HTR-8/SVneo (cell line): ENCODE results near the gene ANXA1.
A peak's percentile ranks its signal among the peaks of the same experiment; 100 is the strongest.

Experiments used
- DNase-seq: peaks from one replicate; pipeline ENCODE4 v3.0.0; 2011; ENCODE audit warnings: low spot score, mixed read lengths; ENCODE audit not compliant: insufficient read length
- FAIRE-seq: peaks from 2 replicates; lab custom pipeline; 2011; peaks lifted over from hg19 to GRCh38; lab: Jason Lieb, UNC

Gene ANXA1

DNA sequence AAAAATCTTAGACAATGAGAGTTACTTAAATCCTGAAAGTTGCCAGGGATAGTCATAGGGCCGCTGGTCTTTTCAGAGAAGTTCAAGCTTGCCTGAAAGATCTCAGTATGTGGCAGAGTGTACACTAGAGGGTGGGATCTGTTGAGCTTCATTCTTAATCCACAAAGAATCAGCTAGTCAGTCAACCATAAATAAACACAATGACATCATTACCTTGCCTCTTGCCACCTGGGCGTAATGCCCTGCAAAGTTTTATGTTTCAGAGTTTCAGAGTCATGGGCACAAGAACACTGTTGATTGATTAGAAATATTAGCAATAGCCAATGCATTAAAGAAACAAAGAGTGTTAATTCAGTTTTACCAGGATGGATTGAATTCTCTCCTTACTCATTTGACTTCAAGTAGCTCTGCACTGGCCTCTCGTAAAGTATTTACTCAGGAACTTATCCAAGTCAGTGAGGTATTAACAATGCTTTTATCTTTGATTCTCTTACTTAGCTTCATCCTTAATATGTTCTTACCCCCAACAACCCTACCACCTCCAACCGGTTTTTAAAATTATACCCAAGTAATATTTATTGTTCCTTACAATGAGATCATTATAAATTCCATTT lies 14.3 kb upstream of the ANXA1 start:
- no peak for DNase-seq
- FAIRE-seq: no peak

GRCh38 chr9:73137914-73138313 lies 13.8 kb upstream of the ANXA1 start:
- no peak for FAIRE-seq
- no peak for DNase-seq

DNA sequence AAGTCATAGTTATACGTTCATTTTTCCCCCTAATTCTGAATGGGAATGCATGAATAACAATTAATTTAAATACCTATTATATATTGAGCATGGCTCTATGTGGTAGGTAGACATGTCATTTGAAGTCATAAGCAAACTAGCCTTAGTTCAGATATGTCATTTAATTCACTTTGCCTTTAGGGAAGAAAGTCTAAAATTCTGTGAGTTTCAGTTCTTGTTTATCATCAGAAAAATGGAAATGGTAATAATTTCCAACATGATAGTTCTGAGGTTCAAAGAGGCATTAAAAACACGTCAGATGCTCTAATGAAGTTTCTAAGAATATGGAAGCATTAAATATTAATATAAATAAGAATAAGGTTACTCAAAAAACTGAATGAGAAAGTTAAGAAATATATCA lies 13.1 kb upstream of the ANXA1 start:
- FAIRE-seq: no peak
- DNase-seq: no peak

- FAIRE-seq: no peak
- no peak for DNase-seq
These were observed 10.4 kb upstream of the ANXA1 start for GRCh38 chr9:73141282-73141681.

GRCh38 chr9:73143711-73144328 lies 7.8 kb upstream of the ANXA1 start:
- DNase-seq (peak; percentile 54), FAIRE-seq (no peak)

GRCh38 chr9:73146111-73146815 lies 5.4 kb upstream of the ANXA1 start:
- no peak for FAIRE-seq

GRCh38 chr9:73148447-73148937 lies 3.2 kb upstream of the ANXA1 start:
- FAIRE-seq (no peak), DNase-seq (no peak)

More at GRCh38 chr9:73146111-73146815, 5.4 kb upstream of the ANXA1 start:
- DNase-seq: no peak

- FAIRE-seq: no peak
These were observed 2.1 kb upstream of the ANXA1 start for GRCh38 chr9:73149371-73150067.

DNA sequence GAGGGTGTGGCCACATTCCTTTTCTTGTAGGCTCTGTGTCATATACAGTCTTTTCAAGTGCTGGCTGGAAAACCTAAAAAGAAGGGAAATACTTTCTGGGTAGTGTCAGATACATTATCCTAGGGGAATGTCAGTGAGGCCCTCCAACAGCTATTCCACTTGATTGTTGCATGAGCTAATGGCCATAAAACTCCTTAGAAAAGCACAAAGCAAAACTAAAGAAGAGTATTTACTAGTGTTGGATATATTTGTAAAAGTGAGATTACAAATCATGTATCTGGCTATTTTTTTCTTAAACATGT lies 829 bp downstream of the ANXA1 start:
- FAIRE-seq (no peak), DNase-seq (no peak)

More at GRCh38 chr9:73149371-73150067, 2.1 kb upstream of the ANXA1 start:
- DNase-seq: peak; percentile 60

GRCh38 chr9:73152953-73153352 lies 1.3 kb downstream of the ANXA1 start:
- DNase-seq (no peak), FAIRE-seq (no peak)

- DNase-seq (no peak), FAIRE-seq (no peak)
These were observed 2.1 kb downstream of the ANXA1 start for GRCh38 chr9:73153793-73154227.

- DNase-seq: no peak
- no peak for FAIRE-seq
These were observed 2.6 kb downstream of the ANXA1 start for GRCh38 chr9:73154271-73154670.

DNA sequence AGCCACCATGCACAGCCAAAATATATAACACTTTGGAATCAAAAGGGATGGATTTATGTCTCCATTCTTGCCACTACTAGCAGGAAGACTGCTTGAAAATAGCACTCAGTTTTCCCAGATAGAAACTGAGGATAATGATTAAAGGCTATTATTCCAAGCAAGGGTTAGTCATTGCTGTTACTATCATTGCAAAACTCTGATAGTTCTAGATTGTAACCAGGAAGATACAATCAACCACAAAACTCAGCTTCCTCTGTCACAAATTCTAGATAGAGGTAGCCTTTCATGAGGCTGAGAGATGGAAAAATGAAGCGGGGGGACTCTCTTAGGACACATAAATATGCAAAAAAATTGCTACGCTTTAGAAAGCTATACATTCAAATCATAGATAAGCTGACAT lies 3.1 kb downstream of the ANXA1 start:
- DNase-seq: no peak
- no peak for FAIRE-seq

GRCh38 chr9:73155377-73155776 lies 3.7 kb downstream of the ANXA1 start:
- DNase-seq: no peak
- FAIRE-seq: no peak

DNA sequence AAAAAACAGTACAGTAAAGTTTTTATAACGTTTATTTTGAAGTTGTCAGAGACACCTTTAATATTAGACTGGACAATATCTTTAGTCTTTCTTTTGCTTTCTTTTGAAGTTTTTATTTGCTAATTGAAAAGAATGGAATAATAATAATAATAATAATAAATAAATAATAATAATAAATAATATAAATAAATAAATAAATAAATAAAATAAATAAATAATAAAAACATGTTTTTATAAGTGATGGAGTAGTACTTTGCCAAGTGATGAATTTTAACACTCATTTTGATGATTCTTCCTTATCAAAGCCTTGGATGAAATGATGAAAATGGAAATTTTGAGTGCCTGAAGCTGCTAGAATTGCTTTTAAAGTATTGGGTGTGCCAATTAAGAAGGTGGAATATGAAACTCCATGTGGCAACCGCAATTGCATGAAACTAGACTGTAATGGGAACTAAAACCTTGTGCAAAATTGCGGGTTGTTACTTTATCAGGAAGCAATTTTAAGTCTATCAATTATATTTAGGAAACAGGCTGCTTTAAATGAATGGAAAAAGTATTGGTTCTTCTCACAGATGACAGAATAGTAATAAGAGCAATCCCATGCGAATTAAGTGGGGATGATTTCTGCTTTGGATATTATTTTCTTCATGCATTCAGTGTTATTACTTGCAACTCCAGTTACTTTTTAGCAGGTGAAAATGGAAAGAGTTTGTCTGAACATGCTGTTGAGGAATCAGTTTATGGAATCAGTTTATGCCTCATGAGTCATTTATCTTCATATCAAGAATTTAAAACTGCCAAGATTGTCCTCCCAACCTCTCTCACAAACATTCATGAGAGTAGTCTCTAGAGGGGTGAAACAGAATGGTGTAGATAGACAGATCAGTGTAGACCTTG lies 4.6 kb downstream of the ANXA1 start:
- FAIRE-seq: no peak
- DNase-seq: no peak

- no peak for FAIRE-seq
- DNase-seq: no peak
These were observed 5.2 kb downstream of the ANXA1 start for GRCh38 chr9:73156865-73157187.

GRCh38 chr9:73157811-73158210 lies 6.1 kb downstream of the ANXA1 start:
- DNase-seq: no peak
- no peak for FAIRE-seq

GRCh38 chr9:73158723-73159122 lies 7.1 kb downstream of the ANXA1 start:
- no peak for DNase-seq
- no peak for FAIRE-seq

- DNase-seq (no peak), FAIRE-seq (no peak)
These were observed 9.2 kb downstream of the ANXA1 start for GRCh38 chr9:73160868-73161267.
